Measurements from ENCODE around the gene POLR2E. TPM values are rescaled to one million over a fixed set of nuclear protein-coding genes. Genes with fewer than 3 reads are reported as not detected.

The POLR2E gene
- total RNA-seq, 4 donors from 2014 or later: 84.1 to 142 (median 111) TPM

DNA sequence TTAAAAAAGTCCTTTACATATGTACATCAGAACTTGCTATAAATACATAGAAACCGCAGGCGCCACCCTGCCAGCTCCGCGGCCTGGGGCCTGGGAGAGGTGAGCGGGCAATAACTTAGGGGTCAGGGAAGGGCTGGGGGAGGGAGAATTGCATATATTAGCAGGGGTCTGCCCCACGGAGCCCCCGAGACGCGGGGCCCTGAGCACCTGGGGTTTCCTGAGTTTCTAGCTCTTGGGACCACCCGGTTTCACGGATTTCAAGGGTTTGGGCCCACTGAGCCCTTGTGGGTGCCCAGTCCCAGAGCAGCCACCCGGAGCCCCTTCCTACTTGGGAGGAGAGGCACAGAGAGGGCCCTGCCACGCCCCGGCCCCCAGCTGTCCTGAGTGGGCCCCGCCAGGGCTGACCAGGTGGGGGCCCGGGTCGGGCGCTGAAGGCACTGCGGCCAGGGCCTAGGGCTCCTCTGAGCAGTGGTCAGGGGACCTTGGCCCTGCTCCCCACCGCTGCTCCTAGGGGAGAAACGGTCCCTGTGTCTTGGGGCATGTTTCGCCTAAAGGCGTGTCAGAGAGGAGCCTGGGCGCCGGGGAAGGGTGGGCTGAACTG is 12.6 kb upstream of the POLR2E start:
- peaks cover 60% of the 10 kb centered on the region for H3K4me1 ChIP-seq
- no peak for DNase-seq (ENCODE audit: low spot score in 2 of 2)
- peaks cover 64% of the 10 kb centered on the region for H3K36me3 ChIP-seq
- TF ChIP-seq POLR2AphosphoS5 (IDR thresholded peaks at IDR 0.05) (no peak), POLR2A (IDR thresholded peaks at IDR 0.05) (no peak), EP300 (IDR thresholded peaks at IDR 0.05) (no peak), CTCF (IDR thresholded peaks at IDR 0.05) (no peak)
- no peak overlapping the region for H3K4me3 ChIP-seq
- 71% methylated on average over 6 of the region's 25 CpGs for WGBS
- no peaks in the 10 kb centered on the region for H3K9me3 ChIP-seq
- no peaks in the 10 kb centered on the region for H3K27me3 ChIP-seq
- H3K27ac ChIP-seq: no peak overlapping the region

DNA sequence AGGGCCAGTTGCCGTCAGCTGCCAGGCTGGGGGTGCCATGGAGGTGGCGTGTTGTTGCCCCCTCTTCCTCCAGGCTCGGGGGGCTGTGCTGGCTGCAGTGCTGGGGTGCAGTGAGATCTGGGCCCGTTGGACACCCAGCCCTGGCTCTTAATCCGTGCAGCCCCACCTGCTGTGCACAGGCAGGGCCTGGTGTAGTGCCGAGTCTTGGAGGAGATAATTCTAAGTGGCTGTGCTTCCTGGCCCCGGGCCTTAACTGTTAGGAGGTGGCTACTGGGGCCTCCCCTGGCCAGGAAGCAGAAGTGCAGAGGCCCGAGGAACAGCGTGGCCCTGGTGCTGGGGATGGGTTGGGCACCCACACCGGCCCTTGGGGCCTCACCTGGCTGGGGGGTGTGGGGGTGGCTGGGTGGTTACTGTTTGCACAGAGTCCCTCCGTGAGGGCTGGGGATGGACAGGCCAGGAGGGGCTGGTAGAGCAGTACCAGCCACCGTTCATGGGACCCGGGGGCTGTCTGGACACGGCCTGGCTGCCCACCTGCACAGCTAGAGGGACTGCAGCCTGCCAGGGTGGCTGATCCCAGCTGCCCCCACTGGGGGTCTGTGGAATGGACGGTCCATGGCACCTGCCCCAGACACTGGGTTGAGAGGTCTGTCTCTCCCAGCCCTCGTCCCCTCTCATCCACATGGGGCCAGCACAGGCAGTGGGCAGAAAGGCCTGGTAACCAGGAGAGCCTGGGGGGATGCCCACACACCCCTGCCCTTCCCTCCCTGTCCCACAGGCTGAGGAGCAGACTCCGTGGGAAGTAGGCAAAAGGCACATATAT is 11.9 kb upstream of the POLR2E start:
- no peak overlapping the region for H3K4me3 ChIP-seq
- DNase-seq (ENCODE audit: low spot score in 2 of 2): no peak
- H3K4me1 ChIP-seq: peaks cover 62% of the 10 kb centered on the region
- H3K36me3 ChIP-seq: peaks cover 60% of the 10 kb centered on the region
- no peaks in the 10 kb centered on the region for H3K27me3 ChIP-seq
- WGBS: 51% methylated on average over 5 of the region's 17 CpGs
- no peak overlapping the region for H3K27ac ChIP-seq
- TF ChIP-seq POLR2A (IDR thresholded peaks at IDR 0.05) (no peak), EP300 (IDR thresholded peaks at IDR 0.05) (no peak), CTCF (IDR thresholded peaks at IDR 0.05) (no peak), POLR2AphosphoS5 (IDR thresholded peaks at IDR 0.05) (no peak)
- no peaks in the 10 kb centered on the region for H3K9me3 ChIP-seq

DNA sequence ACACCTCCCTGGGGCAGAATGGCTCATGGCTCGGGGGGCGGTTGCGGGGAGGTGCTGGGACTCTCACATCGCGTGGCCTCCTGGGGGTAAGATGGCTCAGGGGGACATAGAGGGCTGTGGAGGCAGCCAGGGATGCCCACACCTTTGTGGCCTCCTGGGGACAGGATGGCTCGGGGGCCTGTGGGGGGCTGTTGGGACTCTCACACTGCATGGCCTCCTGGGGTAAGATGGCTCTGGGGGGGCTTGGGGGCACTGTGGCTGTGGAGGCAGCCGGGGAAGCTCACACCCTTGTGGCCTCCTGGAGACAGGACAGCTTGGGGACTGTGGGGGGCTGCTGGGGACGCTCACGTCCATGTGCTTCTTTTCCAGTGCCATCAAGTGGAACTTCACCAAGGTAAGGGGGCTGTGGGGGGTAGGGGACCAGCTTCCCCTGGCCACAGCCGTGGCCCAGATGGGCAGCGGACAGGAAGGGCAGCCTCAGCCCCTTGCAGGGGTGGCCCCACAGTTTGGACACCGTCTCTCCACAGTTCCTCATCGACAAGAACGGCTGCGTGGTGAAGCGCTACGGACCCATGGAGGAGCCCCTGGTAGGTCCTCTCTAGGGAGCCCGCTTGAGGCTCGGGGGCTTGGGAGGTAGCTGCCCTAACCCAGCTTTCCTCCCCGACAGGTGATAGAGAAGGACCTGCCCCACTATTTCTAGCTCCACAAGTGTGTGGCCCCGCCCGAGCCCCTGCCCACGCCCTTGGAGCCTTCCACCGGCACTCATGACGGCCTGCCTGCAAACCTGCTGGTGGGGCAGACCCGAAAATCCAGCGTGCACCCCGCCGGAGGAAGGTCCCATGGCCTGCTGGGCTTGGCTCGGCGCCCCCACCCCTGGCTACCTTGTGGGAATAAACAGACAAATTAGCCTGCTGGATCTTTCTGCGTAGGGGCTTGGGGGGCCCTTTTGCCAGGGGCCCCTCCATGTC is 11.0 kb upstream of the POLR2E start:
- peaks cover 63% of the 10 kb centered on the region for H3K4me1 ChIP-seq
- 96% methylated on average over 6 of the region's 32 CpGs for whole genome bisulfite sequencing
- H3K4me3 ChIP-seq: peak overlapping the region; percentile 93

GRCh38 chr19:1105008-1105872 is 10.1 kb upstream of the POLR2E start:
- peaks cover 66% of the 10 kb centered on the region for H3K4me1 ChIP-seq
- 28% methylated on average over 33 of the region's 69 CpGs for WGBS
- no peak for DNase-seq (ENCODE audit: low spot score in 2 of 2)
- H3K27ac ChIP-seq: peak overlapping the region; percentile 100
- peak overlapping the region; percentile 93 for H3K4me3 ChIP-seq
- H3K36me3 ChIP-seq: peaks cover 45% of the 10 kb centered on the region
- H3K27me3 ChIP-seq: no peaks in the 10 kb centered on the region
- TF ChIP-seq CTCF (IDR thresholded peaks at IDR 0.05) (no peak), POLR2AphosphoS5 (IDR thresholded peaks at IDR 0.05) (peak in 1 of 3 donors; percentile 34), POLR2A (IDR thresholded peaks at IDR 0.05) (no peak), EP300 (IDR thresholded peaks at IDR 0.05) (no peak)
- no peaks in the 10 kb centered on the region for H3K9me3 ChIP-seq

More for the DNA sequence above, 11.0 kb upstream of the POLR2E start:
- TF ChIP-seq EP300 (IDR thresholded peaks at IDR 0.05) (no peak), POLR2AphosphoS5 (IDR thresholded peaks at IDR 0.05) (no peak), CTCF (IDR thresholded peaks at IDR 0.05) (no peak), POLR2A (IDR thresholded peaks at IDR 0.05) (no peak)
- H3K27me3 ChIP-seq: no peaks in the 10 kb centered on the region
- no peaks in the 10 kb centered on the region for H3K9me3 ChIP-seq
- no peak for DNase-seq (ENCODE audit: low spot score in 2 of 2)
- peak overlapping the region; percentile 100 for H3K27ac ChIP-seq
- peaks cover 54% of the 10 kb centered on the region for H3K36me3 ChIP-seq
